ENCODE data around the gene SF3B4. TPM values are rescaled to one million over a fixed set of nuclear protein-coding genes. Genes with fewer than 3 reads are reported as not detected.

SF3B4 gene
- 26.1 and 26.4 TPM in 2 replicates for total RNA-seq (ENCODE audit: low replicate concordance)

DNA sequence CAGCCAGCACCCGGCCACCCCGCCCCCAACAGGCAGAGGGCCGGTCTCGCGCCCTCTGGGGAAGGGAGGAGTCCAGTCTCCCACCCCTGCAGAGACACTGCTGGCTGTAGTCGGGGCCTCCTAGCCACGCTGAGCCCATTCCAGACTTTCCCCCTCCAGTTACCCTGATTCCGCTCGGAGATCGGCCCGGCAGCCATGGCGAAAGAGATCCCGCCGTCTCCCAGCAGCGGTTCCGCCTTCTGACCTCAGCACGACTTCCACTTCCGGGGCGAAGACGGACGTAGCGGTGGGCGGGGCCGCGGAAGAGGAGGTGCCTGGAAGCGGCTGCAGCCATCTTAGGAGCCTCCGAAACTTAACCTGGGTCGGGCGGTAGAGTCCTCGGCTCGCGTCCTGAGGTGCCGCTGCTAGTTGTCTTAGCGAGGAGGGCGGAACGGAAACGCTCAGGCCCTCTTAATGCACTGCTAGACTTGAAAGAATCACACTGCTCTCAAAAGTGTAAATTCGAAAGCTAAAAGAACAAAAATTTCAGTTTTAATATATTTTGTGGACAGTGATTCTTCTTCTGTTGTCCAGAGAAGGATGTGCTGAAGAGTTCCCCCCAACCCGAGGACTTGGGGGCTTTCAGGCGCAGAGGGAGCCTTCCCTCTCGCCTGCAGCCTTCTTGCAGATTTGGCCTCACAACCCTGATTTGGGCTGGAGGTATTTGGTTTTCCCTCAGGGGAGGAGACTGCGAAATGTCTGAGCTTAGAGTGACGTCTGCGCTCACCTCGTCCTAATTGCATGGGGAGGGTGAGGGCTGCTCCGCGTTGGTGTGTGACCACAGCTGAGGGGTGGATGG, at the start of gene SF3B4:
TSS of gene SF3B4 (minus strand) at position 241 of the 838 bp plus-strand sequence. CDS start at position 197, 44 bp downstream.
- Histone ChIP-seq H2AFZ (replicated peaks) (peak within 1 kb of the TSS; percentile 60), H3K79me2 (ENCODE audit: low read depth) (peaks cover 35% of the 10 kb centered on the region), H3K9me3 (ENCODE audit: low read depth) (no peaks in the 10 kb centered on the region), H4K20me1 (ENCODE audit: low read depth) (peaks cover 17% of the 10 kb centered on the region), H3F3A (ENCODE audit: low read depth) (peaks cover 8% of the 10 kb centered on the region), H3K36me3 (peaks cover 18% of the 10 kb centered on the region), H3K9ac (peak within 1 kb of the TSS; percentile 92), H3K4me3 (peak within 1 kb of the TSS; percentile 93), H3K4me2 (peak within 1 kb of the TSS; percentile 90), H3K27me3 (no peaks in the 10 kb centered on the region), H3K27ac (peak within 1 kb of the TSS; percentile 98), H3K4me1 (peaks cover 15% of the 10 kb centered on the region)
- peak within 1 kb of the TSS; percentile 97 for H3K4me3 Mint-ChIP-seq
- H3K27ac Mint-ChIP-seq = peak within 1 kb of the TSS; percentile 91
- TF ChIP-seq, protein P1, sequence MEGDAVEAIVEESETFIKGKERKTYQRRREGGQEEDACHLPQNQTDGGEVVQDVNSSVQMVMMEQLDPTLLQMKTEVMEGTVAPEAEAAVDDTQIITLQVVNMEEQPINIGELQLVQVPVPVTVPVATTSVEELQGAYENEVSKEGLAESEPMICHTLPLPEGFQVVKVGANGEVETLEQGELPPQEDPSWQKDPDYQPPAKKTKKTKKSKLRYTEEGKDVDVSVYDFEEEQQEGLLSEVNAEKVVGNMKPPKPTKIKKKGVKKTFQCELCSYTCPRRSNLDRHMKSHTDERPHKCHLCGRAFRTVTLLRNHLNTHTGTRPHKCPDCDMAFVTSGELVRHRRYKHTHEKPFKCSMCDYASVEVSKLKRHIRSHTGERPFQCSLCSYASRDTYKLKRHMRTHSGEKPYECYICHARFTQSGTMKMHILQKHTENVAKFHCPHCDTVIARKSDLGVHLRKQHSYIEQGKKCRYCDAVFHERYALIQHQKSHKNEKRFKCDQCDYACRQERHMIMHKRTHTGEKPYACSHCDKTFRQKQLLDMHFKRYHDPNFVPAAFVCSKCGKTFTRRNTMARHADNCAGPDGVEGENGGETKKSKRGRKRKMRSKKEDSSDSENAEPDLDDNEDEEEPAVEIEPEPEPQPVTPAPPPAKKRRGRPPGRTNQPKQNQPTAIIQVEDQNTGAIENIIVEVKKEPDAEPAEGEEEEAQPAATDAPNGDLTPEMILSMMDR (IDR thresholded peaks at IDR 0.05) = peak; percentile 13
- TF ChIP-seq EZH2 (IDR thresholded peaks at IDR 0.05) (no peak), EZH2phosphoT487 (IDR thresholded peaks at IDR 0.05) (no peak)
- peak; percentile 97 for DNase-seq (ENCODE audit: low spot score)
- peaks cover 33% of the 10 kb centered on the region for H3K36me3 Mint-ChIP-seq
- no peaks in the 10 kb centered on the region for H3K9me3 Mint-ChIP-seq
- H3K27me3 Mint-ChIP-seq (ENCODE audit: insufficient read depth, low read depth) = peaks cover 2% of the 10 kb centered on the region
- H3K4me1 Mint-ChIP-seq = peaks cover 24% of the 10 kb centered on the region

GRCh38 chr1:149977345-149977744, 49.7 kb upstream of the SF3B4 start:
- Histone ChIP-seq H3K4me2 (no peak overlapping the region), H3K27me3 (no peaks in the 10 kb centered on the region), H3K79me2 (ENCODE audit: low read depth) (peaks cover 37% of the 10 kb centered on the region), H3K27ac (no peak overlapping the region), H3K9me3 (ENCODE audit: low read depth) (no peaks in the 10 kb centered on the region), H3K4me1 (no peaks in the 10 kb centered on the region), H3K9ac (no peak overlapping the region), H3K36me3 (no peaks in the 10 kb centered on the region), H4K20me1 (ENCODE audit: low read depth) (peaks cover 29% of the 10 kb centered on the region), H3K4me3 (no peak overlapping the region), H2AFZ (replicated peaks) (no peak overlapping the region), H3F3A (ENCODE audit: low read depth) (no peaks in the 10 kb centered on the region)
- Mint-ChIP-seq H3K9me3 (no peaks in the 10 kb centered on the region), H3K4me3 (no peak overlapping the region), H3K36me3 (peaks cover 20% of the 10 kb centered on the region), H3K4me1 (no peaks in the 10 kb centered on the region), H3K27me3 (ENCODE audit: insufficient read depth, low read depth) (peaks cover 2% of the 10 kb centered on the region), H3K27ac (no peak overlapping the region)
- TF ChIP-seq, protein P1 (IDR thresholded peaks at IDR 0.05) = no peak
- TF ChIP-seq EZH2 (IDR thresholded peaks at IDR 0.05) (no peak), EZH2phosphoT487 (IDR thresholded peaks at IDR 0.05) (no peak)
- DNase-seq (ENCODE audit: low spot score) = no peak

DNA sequence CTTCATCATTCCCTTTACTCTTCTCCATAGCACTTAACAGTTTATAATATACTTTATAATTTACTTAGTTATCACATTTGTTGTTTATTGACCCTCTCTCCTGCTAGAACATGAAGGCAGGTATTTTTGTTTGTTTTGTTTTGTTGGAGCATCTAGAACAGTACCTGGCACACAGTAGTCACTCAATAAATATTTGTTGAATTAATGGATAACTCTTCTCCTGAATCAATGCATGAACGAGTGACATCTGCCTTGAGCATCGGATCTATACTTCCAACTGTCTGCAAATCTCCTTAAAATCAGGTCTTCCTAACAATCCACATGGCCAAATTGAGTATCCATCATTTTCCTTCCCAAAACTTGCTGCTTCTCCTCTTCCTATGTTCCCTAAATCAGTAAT, 44.9 kb upstream of the SF3B4 start:
- Histone ChIP-seq H3K36me3 (no peaks in the 10 kb centered on the region), H3K27ac (no peak overlapping the region), H3K9me3 (ENCODE audit: low read depth) (no peaks in the 10 kb centered on the region), H3K4me3 (no peak overlapping the region), H3K27me3 (no peaks in the 10 kb centered on the region), H4K20me1 (ENCODE audit: low read depth) (peaks cover 2% of the 10 kb centered on the region), H3K9ac (no peak overlapping the region), H2AFZ (replicated peaks) (no peak overlapping the region), H3K79me2 (ENCODE audit: low read depth) (no peaks in the 10 kb centered on the region), H3K4me2 (no peak overlapping the region), H3K4me1 (no peaks in the 10 kb centered on the region), H3F3A (ENCODE audit: low read depth) (no peaks in the 10 kb centered on the region)
- Mint-ChIP-seq H3K36me3 (peaks cover 31% of the 10 kb centered on the region), H3K27ac (no peak overlapping the region), H3K9me3 (no peaks in the 10 kb centered on the region), H3K4me3 (no peak overlapping the region), H3K27me3 (ENCODE audit: insufficient read depth, low read depth) (peaks cover 2% of the 10 kb centered on the region), H3K4me1 (no peaks in the 10 kb centered on the region)
- DNase-seq (ENCODE audit: low spot score) = no peak
- TF ChIP-seq, protein P1 (IDR thresholded peaks at IDR 0.05) = no peak
- no peak for TF ChIP-seq EZH2phosphoT487 (IDR thresholded peaks at IDR 0.05)
- no peak for TF ChIP-seq EZH2 (IDR thresholded peaks at IDR 0.05)
